Neuronal stem cell (in vitro differentiated cells): ENCODE data around the gene ASXL3.

Experiments
- DNase-seq: peaks from one replicate; pipeline ENCODE4 v3.0.0-alpha.2; 2013; ENCODE audit warnings: low spot score
- H2AFZ ChIP-seq: one replicate; pipeline ENCODE4 v1.6.1; 2013; ENCODE audit warnings: mild to moderate bottlenecking, low read length, inconsistent platforms
- H2AK5ac ChIP-seq: 2 replicates; pipeline ENCODE4 v1.6.1; 2013; ENCODE audit warnings: low read depth, mild to moderate bottlenecking, inconsistent platforms, low read length, moderate library complexity, mixed read lengths
- H2BK120ac ChIP-seq: 2 replicates; pipeline ENCODE4 v1.6.1; 2013; ENCODE audit warnings: low read depth, mild to moderate bottlenecking, inconsistent platforms, low read length, moderate library complexity, mixed read lengths
- H2BK12ac ChIP-seq: one replicate; pipeline ENCODE4 v1.6.1; 2013; ENCODE audit warnings: low read length, inconsistent platforms
- H2BK15ac ChIP-seq: 2 replicates; pipeline ENCODE4 v1.6.1; 2013; ENCODE audit warnings: mild to moderate bottlenecking, low read length, inconsistent platforms, mixed read lengths
- H2BK5ac ChIP-seq: one replicate; pipeline ENCODE4 v1.6.1; 2013; ENCODE audit warnings: inconsistent platforms, mild to moderate bottlenecking, low read length, moderate library complexity
- H3K14ac ChIP-seq: one replicate; pipeline ENCODE4 v1.6.1; 2013; ENCODE audit warnings: low read length, inconsistent platforms
- H3K18ac ChIP-seq: 2 replicates; pipeline ENCODE4 v1.6.1; 2013; ENCODE audit warnings: low read length, inconsistent platforms
- H3K23ac ChIP-seq: 2 replicates; pipeline ENCODE4 v1.6.1; 2013; ENCODE audit warnings: low read depth, mild to moderate bottlenecking, mixed read lengths, low read length, inconsistent platforms; ENCODE audit not compliant: poor library complexity
- H3K27ac ChIP-seq: replicated peaks from 3 replicates; pipeline ENCODE4 v1.5.1; 2013; ENCODE audit warnings: low read length, inconsistent platforms
- H3K27me3 ChIP-seq, 3 experiments: 2 replicates each; pipeline ENCODE4 v1.6.1; 2013; ENCODE audit warnings: low read length in 3 of 3, mild to moderate bottlenecking in 2 of 3, inconsistent platforms in 1 of 3, low read depth in 1 of 3, mixed read lengths in 1 of 3, moderate library complexity in 1 of 3; ENCODE audit not compliant: control insufficient read depth in 3 of 3, insufficient read depth in 3 of 3
- H3K36me3 ChIP-seq, 2 donors: replicated peaks in 1 of 2; 2 replicates each; pipeline ENCODE4 v1.6.1; 2013; ENCODE audit warnings: low read length in 2 of 2; ENCODE audit not compliant: control insufficient read depth in 2 of 2, insufficient read depth in 2 of 2
- H3K4ac ChIP-seq: 2 replicates; pipeline ENCODE4 v1.6.1; 2013; ENCODE audit warnings: inconsistent platforms, mild to moderate bottlenecking, low read length, moderate library complexity
- H3K4me1 ChIP-seq, 2 donors: 1 replicate in 1 of 2; 2 replicates in 1 of 2; pipeline ENCODE4 v1.6.1; 2013; ENCODE audit warnings: low read length in 2 of 2, low read depth in 1 of 2; ENCODE audit not compliant: control insufficient read depth in 2 of 2, insufficient read depth in 1 of 2
- H3K4me2 ChIP-seq: one replicate; pipeline ENCODE4 v1.6.1; 2013; ENCODE audit warnings: mild to moderate bottlenecking, low read length, inconsistent platforms; ENCODE audit not compliant: insufficient read depth, poor library complexity, severe bottlenecking
- H3K4me3 ChIP-seq, 2 donors: 2 replicates each; pipeline ENCODE4 v1.5.1; 2013; ENCODE audit warnings: low read length in 2 of 2, mild to moderate bottlenecking in 2 of 2, inconsistent platforms in 1 of 2, moderate library complexity in 1 of 2
- H3K79me1 ChIP-seq: one replicate; pipeline ENCODE4 v1.6.1; 2013; ENCODE audit warnings: low read depth, mild to moderate bottlenecking, inconsistent platforms, low read length, moderate library complexity
- H3K9ac ChIP-seq: one replicate; pipeline ENCODE4 v1.6.1; 2013; ENCODE audit warnings: mild to moderate bottlenecking, low read depth, low read length, inconsistent platforms; ENCODE audit not compliant: poor library complexity
- H3K9me3 ChIP-seq, 2 donors: replicated peaks in 1 of 2; 2 replicates each; pipeline versions ENCODE3 to v1.6.1; 2013; ENCODE audit warnings: low read length in 2 of 2, mild to moderate bottlenecking in 2 of 2, inconsistent platforms in 1 of 2, low read depth in 1 of 2, mixed read lengths in 1 of 2, moderate library complexity in 1 of 2; ENCODE audit not compliant: control insufficient read depth in 2 of 2, insufficient read depth in 1 of 2
- H4K8ac ChIP-seq: one replicate; pipeline ENCODE4 v1.6.1; 2013; ENCODE audit warnings: low read depth, mild to moderate bottlenecking, inconsistent platforms, low read length, moderate library complexity
- H4K91ac ChIP-seq: one replicate; pipeline ENCODE4 v1.6.1; 2013; ENCODE audit warnings: low read length, low read depth, mild to moderate bottlenecking, inconsistent platforms; ENCODE audit not compliant: poor library complexity
- WGBS, 2 donors: extraction: QIAGEN DNeasy Blood & Tissue Kit; methylation state at CpG; one replicate each; pipeline ENCODE4 v1.1.7; 2013; ENCODE audit warnings: missing lambda C conversion rate in 2 of 2, mixed read lengths in 1 of 2; ENCODE audit not compliant: insufficient read length in 2 of 2, insufficient replicate concordance in 1 of 2; ENCODE audit errors: extremely low coverage in 2 of 2; 5-methylcytosine and 5-hydroxymethylcytosine counted together

ASXL3 gene

GRCh38 chr18:33745151-33745795 is 167.3 kb downstream of the ASXL3 start:
- WGBS, 2 donors: no CpG with 5 or more reads among the region's 8 CpGs
- Histone ChIP-seq H3K9ac (no peak overlapping the region), H2AFZ (no peak overlapping the region), H3K27ac (no peak overlapping the region), H2BK5ac (no peak overlapping the region), H3K4me1 (peaks cover 4 to 6% of the 10 kb centered on the region in 2 donors), H3K23ac (no peak overlapping the region), H4K91ac (no peak overlapping the region), H3K79me1 (no peaks in the 10 kb centered on the region), H3K18ac (no peak overlapping the region), H3K14ac (no peak overlapping the region), H3K36me3 (peaks cover 6 to 53% of the 10 kb centered on the region in 2 donors), H3K4ac (no peak overlapping the region), H3K27me3 (no peaks in the 10 kb centered on the region), H2BK15ac (peak overlapping the region; percentile 32), H2BK12ac (no peak overlapping the region), H2BK120ac (no peak overlapping the region), H3K4me3 (no peak overlapping the region), H3K4me2 (no peak overlapping the region), H2AK5ac (no peak overlapping the region), H4K8ac (no peak overlapping the region), H3K9me3 (no peaks in the 10 kb centered on the region)
- DNase-seq: no peak

- H2BK5ac ChIP-seq: no peak overlapping the region
- H3K4me1 ChIP-seq: peaks cover 4 to 6% of the 10 kb centered on the region in 2 donors
- H4K91ac ChIP-seq: no peak overlapping the region
- no peak overlapping the region for H3K23ac ChIP-seq
- no peak overlapping the region for H3K4ac ChIP-seq
- no peak overlapping the region for H2BK120ac ChIP-seq
- WGBS, 2 donors: no CpG with 5 or more reads among the region's 16 CpGs
- no peak for DNase-seq
- H3K4me2 ChIP-seq: no peak overlapping the region
- H3K9ac ChIP-seq: no peak overlapping the region
- H3K9me3 ChIP-seq: no peaks in the 10 kb centered on the region
- no peaks in the 10 kb centered on the region for H3K79me1 ChIP-seq
- no peak overlapping the region for H2AFZ ChIP-seq
- H2BK12ac ChIP-seq: no peak overlapping the region
- no peak overlapping the region for H3K14ac ChIP-seq
- H2BK15ac ChIP-seq: no peak overlapping the region
- H3K4me3 ChIP-seq: no peak overlapping the region
- H4K8ac ChIP-seq: no peak overlapping the region
- H3K27ac ChIP-seq: peak overlapping the region; percentile 53
- H3K18ac ChIP-seq: no peak overlapping the region
- no peaks in the 10 kb centered on the region for H3K27me3 ChIP-seq
- H3K36me3 ChIP-seq: peaks cover 6 to 46% of the 10 kb centered on the region in 2 donors
- H2AK5ac ChIP-seq: no peak overlapping the region
These were observed 168.0 kb downstream of the ASXL3 start for GRCh38 chr18:33745871-33746545.

- Histone ChIP-seq H3K23ac (no peak overlapping the region), H3K27me3 (no peaks in the 10 kb centered on the region), H3K14ac (no peak overlapping the region), H2BK15ac (no peak overlapping the region), H4K91ac (no peak overlapping the region), H4K8ac (no peak overlapping the region), H2BK120ac (no peak overlapping the region), H3K4me2 (no peak overlapping the region), H3K4me3 (no peak overlapping the region), H3K36me3 (peaks cover 0 to 8% of the 10 kb centered on the region in 2 donors), H2BK5ac (no peak overlapping the region), H2AK5ac (no peak overlapping the region), H2BK12ac (no peak overlapping the region), H3K79me1 (no peaks in the 10 kb centered on the region), H3K4ac (no peak overlapping the region), H3K9ac (no peak overlapping the region), H3K4me1 (peaks cover 4 to 6% of the 10 kb centered on the region in 2 donors), H3K18ac (no peak overlapping the region), H3K9me3 (no peaks in the 10 kb centered on the region), H2AFZ (no peak overlapping the region), H3K27ac (no peak overlapping the region)
- no peak for DNase-seq
- no CpG with 5 or more reads among the region's 9 CpGs for WGBS, 2 donors
These were observed 171.8 kb downstream of the ASXL3 start for GRCh38 chr18:33749834-33750233.

GRCh38 chr18:33750366-33750765 is 172.3 kb downstream of the ASXL3 start:
- Histone ChIP-seq H3K18ac (no peak overlapping the region), H4K91ac (no peak overlapping the region), H3K27ac (no peak overlapping the region), H3K79me1 (no peaks in the 10 kb centered on the region), H4K8ac (no peak overlapping the region), H3K23ac (no peak overlapping the region), H2AFZ (no peak overlapping the region), H2BK120ac (no peak overlapping the region), H2BK5ac (no peak overlapping the region), H3K27me3 (no peaks in the 10 kb centered on the region), H3K9ac (no peak overlapping the region), H3K36me3 (peaks cover 0 to 3% of the 10 kb centered on the region in 2 donors), H3K4me1 (peaks cover 3 to 6% of the 10 kb centered on the region in 2 donors), H3K4ac (no peak overlapping the region), H3K9me3 (no peaks in the 10 kb centered on the region), H3K4me2 (no peak overlapping the region), H3K4me3 (no peak overlapping the region), H3K14ac (no peak overlapping the region), H2AK5ac (no peak overlapping the region), H2BK15ac (no peak overlapping the region), H2BK12ac (no peak overlapping the region)
- WGBS, 2 donors: no CpG with 5 or more reads among the region's 3 CpGs
- no peak for DNase-seq
